Activated CD4-positive, alpha-beta T cell treated with anti-CD3 and anti-CD28 coated beads, Interleukin-2, amount 10 ng/mL, durations not matched to agents 7 days and 5 days (primary cell): ENCODE results near the gene WDR1. TPM values are rescaled to one million over a fixed set of nuclear protein-coding genes. Genes with fewer than 3 reads are reported as not detected.

Experiments
- CTCF ChIA-PET: fragments of 350-600 bp; sonication (Branson Sonifier 250); formaldehyde crosslinking; loops from one replicate; lab custom pipeline; 2021; ENCODE audit warnings: antibody characterized with exemption; lab: Charles Lee
- POLR2A ChIA-PET: fragments of 350-600 bp; sonication (Branson Sonifier 250); formaldehyde crosslinking; loops from one replicate; lab custom pipeline; 2021; ENCODE audit warnings: antibody characterized with exemption; lab: Charles Lee
- DNase-seq: peaks from one replicate; pipeline ENCODE4 v3.0.0-alpha.2; 2020
- H3K27ac Mint-ChIP-seq: one replicate; pipeline ENCODE4 v1.8.0; 2021; ENCODE audit warnings: mild to moderate bottlenecking, moderate library complexity, mixed read lengths
- H3K27me3 Mint-ChIP-seq: one replicate; pipeline ENCODE4 v1.8.0; 2021; ENCODE audit warnings: mixed read lengths
- H3K36me3 Mint-ChIP-seq: one replicate; pipeline ENCODE4 v1.8.0; 2021; ENCODE audit warnings: low read depth, mixed read lengths
- H3K4me1 Mint-ChIP-seq: one replicate; pipeline ENCODE4 v1.8.0; 2021; ENCODE audit warnings: mixed read lengths
- H3K4me3 Mint-ChIP-seq: one replicate; pipeline ENCODE4 v1.8.0; 2021; ENCODE audit warnings: mild to moderate bottlenecking, moderate library complexity, mixed read lengths
- H3K9me3 Mint-ChIP-seq: one replicate; pipeline ENCODE4 v1.8.0; 2021; ENCODE audit warnings: mixed read lengths
- total RNA-seq, 2 experiments: library from RNA; stranded (reverse); gene quantifications; one replicate each; pipeline ENCODE4 v1.2.3, GENCODE V29; 2021

WDR1 gene
- total RNA-seq, 2 experiments from 2014 or later: 452 to 454 TPM

GRCh38 chr4:10047967-10048366 is 68.6 kb downstream of the WDR1 start:
- no peak for DNase-seq
- Mint-ChIP-seq H3K27me3 (no peaks in the 10 kb centered on the region), H3K9me3 (peaks cover 2% of the 10 kb centered on the region), H3K4me1 (peaks cover 12% of the 10 kb centered on the region), H3K27ac (no peak overlapping the region), H3K4me3 (no peak overlapping the region), H3K36me3 (peaks cover 2% of the 10 kb centered on the region)
- POLR2A ChIA-PET: no interaction called here
- CTCF ChIA-PET: no interaction called here

- CTCF ChIA-PET: interaction anchor here (1.1 kb wide), 1 partner anchor 11 kb away, joined by 3 read pairs; no protein-coding TSS in a partner anchor
- H3K9me3 Mint-ChIP-seq: peaks cover 10% of the 10 kb centered on the region
- H3K27me3 Mint-ChIP-seq: no peaks in the 10 kb centered on the region
- no peak for DNase-seq
- no peak overlapping the region for H3K4me3 Mint-ChIP-seq
- H3K36me3 Mint-ChIP-seq: peaks cover 9% of the 10 kb centered on the region
- POLR2A ChIA-PET: no interaction called here
- H3K27ac Mint-ChIP-seq: no peak overlapping the region
- peaks cover 12% of the 10 kb centered on the region for H3K4me1 Mint-ChIP-seq
Measured at GRCh38 chr4:10046471-10046870, 70.1 kb downstream of the WDR1 start.

GRCh38 chr4:10045481-10045880 is 71.1 kb downstream of the WDR1 start:
- H3K27ac Mint-ChIP-seq: no peak overlapping the region
- peaks cover 9% of the 10 kb centered on the region for H3K36me3 Mint-ChIP-seq
- DNase-seq: no peak
- peaks cover 12% of the 10 kb centered on the region for H3K4me1 Mint-ChIP-seq
- ChIA-PET CTCF (interaction anchor here (0.7 kb wide), 1 partner anchor 12 kb away, joined by 3 read pairs; no protein-coding TSS in a partner anchor), POLR2A (no interaction called here)
- no peak overlapping the region for H3K4me3 Mint-ChIP-seq
- peaks cover 10% of the 10 kb centered on the region for H3K9me3 Mint-ChIP-seq
- no peaks in the 10 kb centered on the region for H3K27me3 Mint-ChIP-seq

GRCh38 chr4:10041036-10041435 is 75.6 kb downstream of the WDR1 start:
- DNase-seq: no peak
- H3K9me3 Mint-ChIP-seq: peaks cover 10% of the 10 kb centered on the region
- H3K27ac Mint-ChIP-seq: no peak overlapping the region
- no peaks in the 10 kb centered on the region for H3K4me1 Mint-ChIP-seq
- no peak overlapping the region for H3K4me3 Mint-ChIP-seq
- H3K27me3 Mint-ChIP-seq: no peaks in the 10 kb centered on the region
- CTCF ChIA-PET: interaction anchor here (1.3 kb wide), 1 partner anchor 10 kb away, joined by 3 read pairs; no protein-coding TSS in a partner anchor
- H3K36me3 Mint-ChIP-seq: peaks cover 9% of the 10 kb centered on the region
- POLR2A ChIA-PET: no interaction called here

GRCh38 chr4:10040049-10040892 is 76.3 kb downstream of the WDR1 start:
- Mint-ChIP-seq H3K27ac (no peak overlapping the region), H3K4me3 (no peak overlapping the region), H3K9me3 (peaks cover 10% of the 10 kb centered on the region), H3K36me3 (peaks cover 9% of the 10 kb centered on the region), H3K27me3 (no peaks in the 10 kb centered on the region), H3K4me1 (no peaks in the 10 kb centered on the region)
- no peak for DNase-seq
- CTCF ChIA-PET: interaction anchor here (0.6 to 1.3 kb wide), 3 partner anchors 11 to 20 kb away, joined by 3 read pairs; partner anchors contain the start of gene SLC2A9
- POLR2A ChIA-PET: no interaction called here

GRCh38 chr4:10036807-10037342 is 79.7 kb downstream of the WDR1 start:
- POLR2A ChIA-PET: no interaction called here
- DNase-seq: no peak
- CTCF ChIA-PET: no interaction called here
- no peak overlapping the region for H3K4me3 Mint-ChIP-seq
- no peaks in the 10 kb centered on the region for H3K27me3 Mint-ChIP-seq
- no peak overlapping the region for H3K27ac Mint-ChIP-seq
- peaks cover 13% of the 10 kb centered on the region for H3K4me1 Mint-ChIP-seq
- H3K9me3 Mint-ChIP-seq: no peaks in the 10 kb centered on the region
- H3K36me3 Mint-ChIP-seq: no peaks in the 10 kb centered on the region

- DNase-seq: no peak
- Mint-ChIP-seq H3K9me3 (no peaks in the 10 kb centered on the region), H3K27me3 (no peaks in the 10 kb centered on the region), H3K4me3 (no peak overlapping the region), H3K4me1 (peaks cover 13% of the 10 kb centered on the region), H3K36me3 (no peaks in the 10 kb centered on the region), H3K27ac (no peak overlapping the region)
- ChIA-PET POLR2A (no interaction called here), CTCF (interaction anchor here (1.0 to 1.8 kb wide), 3 partner anchors 11 to 15 kb away, joined by 3 to 8 read pairs (median 5); no protein-coding TSS in a partner anchor)
Measured at GRCh38 chr4:10035130-10035529, 81.5 kb downstream of the WDR1 start.

- Mint-ChIP-seq H3K9me3 (no peaks in the 10 kb centered on the region), H3K27ac (no peak overlapping the region), H3K4me3 (no peak overlapping the region), H3K4me1 (peaks cover 13% of the 10 kb centered on the region), H3K36me3 (no peaks in the 10 kb centered on the region), H3K27me3 (no peaks in the 10 kb centered on the region)
- CTCF ChIA-PET: interaction anchor here (1.0 to 1.8 kb wide), 2 partner anchors 12 kb away, joined by 3 to 8 read pairs; no protein-coding TSS in a partner anchor
- POLR2A ChIA-PET: no interaction called here
- no peak for DNase-seq
Measured at GRCh38 chr4:10034612-10035104, 81.9 kb downstream of the WDR1 start.

- no peaks in the 10 kb centered on the region for H3K9me3 Mint-ChIP-seq
- no peak overlapping the region for H3K27ac Mint-ChIP-seq
- POLR2A ChIA-PET: no interaction called here
- no peak for DNase-seq
- no peaks in the 10 kb centered on the region for H3K27me3 Mint-ChIP-seq
- H3K36me3 Mint-ChIP-seq: no peaks in the 10 kb centered on the region
- H3K4me1 Mint-ChIP-seq: peaks cover 13% of the 10 kb centered on the region
- CTCF ChIA-PET: interaction anchor here (1.8 kb wide), 1 partner anchor 11 kb away, joined by 8 read pairs; no protein-coding TSS in a partner anchor
- no peak overlapping the region for H3K4me3 Mint-ChIP-seq
Measured at GRCh38 chr4:10034136-10034535, 82.5 kb downstream of the WDR1 start.

- H3K4me3 Mint-ChIP-seq: no peak overlapping the region
- CTCF ChIA-PET: interaction anchor here (0.7 to 1.0 kb wide), 2 partner anchors 12 to 13 kb away, joined by 3 read pairs; no protein-coding TSS in a partner anchor
Measured at GRCh38 chr4:10033191-10033881, 83.3 kb downstream of the WDR1 start.

GRCh38 chr4:10032625-10033024 is 84.0 kb downstream of the WDR1 start:
- no peaks in the 10 kb centered on the region for H3K9me3 Mint-ChIP-seq
- H3K27ac Mint-ChIP-seq: no peak overlapping the region
- ChIA-PET CTCF (interaction anchor here (0.7 to 1.4 kb wide), 5 partner anchors 10 to 17 kb away, joined by 3 to 4 read pairs (median 3); no protein-coding TSS in a partner anchor), POLR2A (no interaction called here)
- DNase-seq: no peak
- H3K36me3 Mint-ChIP-seq: no peaks in the 10 kb centered on the region
- no peaks in the 10 kb centered on the region for H3K27me3 Mint-ChIP-seq
- H3K4me1 Mint-ChIP-seq: peaks cover 13% of the 10 kb centered on the region
- H3K4me3 Mint-ChIP-seq: no peak overlapping the region

More at GRCh38 chr4:10033191-10033881, 83.3 kb downstream of the WDR1 start:
- Mint-ChIP-seq H3K9me3 (no peaks in the 10 kb centered on the region), H3K36me3 (no peaks in the 10 kb centered on the region), H3K4me1 (peaks cover 13% of the 10 kb centered on the region), H3K27ac (no peak overlapping the region), H3K27me3 (no peaks in the 10 kb centered on the region)
- DNase-seq: no peak
- POLR2A ChIA-PET: interaction anchor here (0.6 kb wide), 1 partner anchor 1044 kb away, joined by 4 read pairs; no protein-coding TSS in a partner anchor
